Measurements from ENCODE around the gene G0S2. TPM values are rescaled to one million over a fixed set of nuclear protein-coding genes. Genes with fewer than 3 reads are reported as not detected.
A peak's percentile ranks its signal among the peaks of the same experiment; 100 is the strongest.

Gene G0S2
- total and polyA plus RNA-seq, 2 of the 4 experiments (the other 2 are of a cell fraction), result 0.36 to 0.53 TPM

- no peak for DNase-seq
- dilution Hi-C loops (cut with HindIII; ENCODE audit: low sequenced_read_pairs, unreplicated experiment), result no loop called here
- BruUV-seq (replicated peaks), result no TSS peak
Measured at GRCh38 chr1:209705033-209705598, 29.9 kb downstream of the G0S2 start.

More at GRCh38 chr1:209705033-209705598, 29.9 kb downstream of the G0S2 start:
- no peak overlapping the region for H3K23ac ChIP-seq (ENCODE audit: low read depth, low read length)
- no CpG with 5 or more reads among the region's 2 CpGs for WGBS, 2 experiments (ENCODE audit: extremely low coverage in 2 of 2, insufficient read length in 1 of 2)
- no peak overlapping the region for H3K9ac ChIP-seq (ENCODE audit: low read depth, low read length)
- CTCF ChIA-PET, result interaction anchor here (0.6 kb wide), 1 partner anchor 17 kb away, joined by 5 read pairs; no protein-coding TSS in a partner anchor
- no peak overlapping the region for H3K18ac ChIP-seq (ENCODE audit: low read depth, low read length)
- H3K14ac ChIP-seq (replicated peaks; ENCODE audit: low read depth, low read length), result no peak overlapping the region
- H2AFZ ChIP-seq (replicated peaks; ENCODE audit: low read length, poor library complexity), result no peak overlapping the region
- no peak overlapping the region for H3K56ac ChIP-seq (ENCODE audit: extremely low read depth, insufficient read depth, low read length)
- H3K9me3 ChIP-seq (ENCODE audit: control insufficient read depth, insufficient read depth, low read length), result no peaks in the 10 kb centered on the region
- no peak overlapping the region for H2BK5ac ChIP-seq (ENCODE audit: low read depth, low read length, poor library complexity, severe bottlenecking)
- POLR2A ChIA-PET (ENCODE audit: unreplicated experiment), result no interaction called here
- no peak overlapping the region for H2AK9ac ChIP-seq (replicated peaks; ENCODE audit: low read depth, low read length, poor library complexity)
- no peaks in the 10 kb centered on the region for H3K27me3 ChIP-seq (ENCODE audit: control insufficient read depth, insufficient read depth, low read length)
- H3K4ac ChIP-seq (ENCODE audit: low read depth, low read length), result no peak overlapping the region
- H3K27ac ChIP-seq (ENCODE audit: insufficient read depth, low read length), result no peak overlapping the region
- H4K20me1 ChIP-seq (ENCODE audit: insufficient read depth, low read length), result no peaks in the 10 kb centered on the region
- H3K4me3 ChIP-seq (ENCODE audit: insufficient read depth, low read depth, low read length), result no peak overlapping the region
- in situ Hi-C loops (cut with MboI; ENCODE audit: low sequenced_read_pairs) (no loop called here), intact Hi-C loops (cut with micrococcal nuclease) (no loop called here)
- H2BK15ac ChIP-seq (ENCODE audit: low read depth, low read length), result no peak overlapping the region
- TF ChIP-seq SMC3 (IDR thresholded peaks at IDR 0.05; ENCODE audit: low read depth, low read length), result no peak
- TF ChIP-seq FOS (IDR thresholded peaks at IDR 0.05; ENCODE audit: low read depth, low read length), result no peak
- TF ChIP-seq POLR2A (IDR thresholded peaks at IDR 0.05; ENCODE audit: low read depth, low read length), result no peak
- no peak for TF ChIP-seq BHLHE40 (IDR thresholded peaks at IDR 0.05; ENCODE audit: low read depth, low read length)
- TF ChIP-seq NFE2L2 (IDR thresholded peaks at IDR 0.05; ENCODE audit: low read depth, low read length), result no peak
- no peak for TF ChIP-seq MAZ (IDR thresholded peaks at IDR 0.05; ENCODE audit: borderline replicate concordance, low read depth, low read length)
- TF ChIP-seq, protein P1, sequence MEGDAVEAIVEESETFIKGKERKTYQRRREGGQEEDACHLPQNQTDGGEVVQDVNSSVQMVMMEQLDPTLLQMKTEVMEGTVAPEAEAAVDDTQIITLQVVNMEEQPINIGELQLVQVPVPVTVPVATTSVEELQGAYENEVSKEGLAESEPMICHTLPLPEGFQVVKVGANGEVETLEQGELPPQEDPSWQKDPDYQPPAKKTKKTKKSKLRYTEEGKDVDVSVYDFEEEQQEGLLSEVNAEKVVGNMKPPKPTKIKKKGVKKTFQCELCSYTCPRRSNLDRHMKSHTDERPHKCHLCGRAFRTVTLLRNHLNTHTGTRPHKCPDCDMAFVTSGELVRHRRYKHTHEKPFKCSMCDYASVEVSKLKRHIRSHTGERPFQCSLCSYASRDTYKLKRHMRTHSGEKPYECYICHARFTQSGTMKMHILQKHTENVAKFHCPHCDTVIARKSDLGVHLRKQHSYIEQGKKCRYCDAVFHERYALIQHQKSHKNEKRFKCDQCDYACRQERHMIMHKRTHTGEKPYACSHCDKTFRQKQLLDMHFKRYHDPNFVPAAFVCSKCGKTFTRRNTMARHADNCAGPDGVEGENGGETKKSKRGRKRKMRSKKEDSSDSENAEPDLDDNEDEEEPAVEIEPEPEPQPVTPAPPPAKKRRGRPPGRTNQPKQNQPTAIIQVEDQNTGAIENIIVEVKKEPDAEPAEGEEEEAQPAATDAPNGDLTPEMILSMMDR (conservative IDR thresholded peaks at IDR 0.05; ENCODE audit: low read depth, low read length), result no peak
- no peak for TF ChIP-seq MAFK (IDR thresholded peaks at IDR 0.05; ENCODE audit: low read depth, low read length)
- no peak for TF ChIP-seq MXI1 (IDR thresholded peaks at IDR 0.05; ENCODE audit: borderline replicate concordance, low read depth, low read length)
- no peak for TF ChIP-seq RFX5 (IDR thresholded peaks at IDR 0.05; ENCODE audit: low read depth, low read length)
- TF ChIP-seq CHD1 (IDR thresholded peaks at IDR 0.05; ENCODE audit: low read depth, low read length), result no peak
- no peak overlapping the region for H4K8ac ChIP-seq (ENCODE audit: low read depth in 2 of 2, low read length in 2 of 2)
- H3K4me2 ChIP-seq (ENCODE audit: low read depth, low read length), result no peak overlapping the region
- H4K5ac ChIP-seq (ENCODE audit: low read depth, low read length), result no peak overlapping the region
- no peak overlapping the region for H4K91ac ChIP-seq (ENCODE audit: insufficient read depth, low read depth, low read length)
- H3K79me1 ChIP-seq (ENCODE audit: low read depth in 1 of 2, low read length in 2 of 2), result no peaks in the 10 kb centered on the region
- H2BK20ac ChIP-seq (ENCODE audit: low read depth, low read length), result no peak overlapping the region
- H3K36me3 ChIP-seq (ENCODE audit: control insufficient read depth, insufficient read depth, low read length), result no peaks in the 10 kb centered on the region
- ATAC-seq (ENCODE audit: low read depth), result no peak
- no peaks in the 10 kb centered on the region for H3K4me1 ChIP-seq (ENCODE audit: control insufficient read depth, insufficient read depth, low read length)
- H2BK120ac ChIP-seq (ENCODE audit: low read depth, low read length), result no peak overlapping the region
- no peaks in the 10 kb centered on the region for H3K9me1 ChIP-seq (ENCODE audit: insufficient read depth, low read length)
- 0 out of 2 replicates have a peak overlapping the region, but pooled peaks have one; percentile 20 for H2AK5ac ChIP-seq (ENCODE audit: low read depth, low read length)
